RWPE2 (cell line): Measurements from ENCODE around the gene DSCAML1.

Experiments
- ATAC-seq: fragments of 200-7000 bp; cut with Tn5 transposase; 3 replicates; pipeline ENCODE4 v1.9.1; 2021; ENCODE audit warnings: low read depth
- DNase-seq: peaks from one replicate; pipeline ENCODE4 v3.0.0-alpha.2; 2020; ENCODE audit warnings: low spot score
- H3K27ac ChIP-seq: fragments of 450-650 bp; 2 replicates; pipeline ENCODE4 v1.5.1; 2017; ENCODE audit warnings: mild to moderate bottlenecking; ENCODE audit not compliant: poor library complexity, severe bottlenecking
- H3K27me3 ChIP-seq: fragments of 250-450 bp; sonication (Bioruptor Pico); 2 replicates; pipeline ENCODE4 v1.5.1; 2021; ENCODE audit warnings: mild to moderate bottlenecking, moderate library complexity; ENCODE audit not compliant: insufficient read depth, poor library complexity, severe bottlenecking
- H3K36me3 ChIP-seq: fragments of 250-450 bp; sonication (Bioruptor Pico); 2 replicates; pipeline ENCODE4 v1.5.1; 2020; ENCODE audit warnings: low read depth, mild to moderate bottlenecking, moderate library complexity
- H3K4me1 ChIP-seq: fragments of 250-450 bp; sonication (Bioruptor Pico); 2 replicates; pipeline ENCODE4 v1.5.1; 2021; ENCODE audit warnings: mild to moderate bottlenecking, moderate library complexity; ENCODE audit not compliant: insufficient read depth, poor library complexity, severe bottlenecking
- H3K4me3 ChIP-seq: fragments of 250-450 bp; sonication (Bioruptor Pico); 2 replicates; pipeline ENCODE4 v1.5.1; 2021; ENCODE audit warnings: mild to moderate bottlenecking, moderate library complexity; ENCODE audit not compliant: severe bottlenecking
- H3K9me3 ChIP-seq: fragments of 250-450 bp; sonication (Bioruptor Pico); 2 replicates; pipeline ENCODE4 v1.5.1; 2021; ENCODE audit warnings: mild to moderate bottlenecking, moderate library complexity; ENCODE audit not compliant: severe bottlenecking
- CTCF ChIP-seq: fragments of 450-650 bp; IDR thresholded peaks from one replicate; pipeline ENCODE4 v1.5.1; 2017; ENCODE audit warnings: mild to moderate bottlenecking, moderate library complexity; ENCODE audit not compliant: poor library complexity, severe bottlenecking

Gene DSCAML1

GRCh38 chr11:117770061-117770460 lies 27.0 kb downstream of the DSCAML1 start:
- Histone ChIP-seq H3K4me1 (no peaks in the 10 kb centered on the region), H3K9me3 (no peaks in the 10 kb centered on the region), H3K36me3 (no peaks in the 10 kb centered on the region), H3K4me3 (no peak overlapping the region), H3K27me3 (no peaks in the 10 kb centered on the region), H3K27ac (no peak overlapping the region)
- no peak for TF ChIP-seq CTCF
- DNase-seq: no peak
- no peak for ATAC-seq

DNA sequence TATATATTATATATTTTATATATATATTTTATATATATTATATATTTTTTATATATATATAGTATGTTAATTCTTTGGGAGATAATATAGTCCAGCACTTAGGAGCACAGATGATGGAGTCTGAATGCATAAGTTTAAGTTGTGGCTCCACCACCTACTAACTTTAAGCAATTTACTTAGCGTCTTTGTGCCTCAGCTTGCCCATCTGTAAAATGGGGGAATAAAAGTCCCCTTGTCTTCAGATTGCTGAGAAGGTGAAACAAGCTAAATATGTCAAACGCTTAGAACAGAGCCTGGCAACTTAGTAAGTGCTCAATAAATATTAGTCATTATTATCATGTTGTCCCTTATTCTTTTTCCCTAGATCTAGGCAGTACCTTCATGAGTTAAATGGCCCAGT lies 27.5 kb downstream of the DSCAML1 start:
- Histone ChIP-seq H3K9me3 (no peaks in the 10 kb centered on the region), H3K4me3 (no peak overlapping the region), H3K36me3 (no peaks in the 10 kb centered on the region), H3K27me3 (no peaks in the 10 kb centered on the region), H3K27ac (no peak overlapping the region), H3K4me1 (no peaks in the 10 kb centered on the region)
- DNase-seq: no peak
- ATAC-seq: no peak
- TF ChIP-seq CTCF: no peak

GRCh38 chr11:117768506-117768905 lies 28.5 kb downstream of the DSCAML1 start:
- H3K4me1 ChIP-seq: no peaks in the 10 kb centered on the region
- no peaks in the 10 kb centered on the region for H3K36me3 ChIP-seq
- ATAC-seq (no peak), DNase-seq (no peak)
- no peak overlapping the region for H3K4me3 ChIP-seq
- TF ChIP-seq CTCF: no peak
- H3K27ac ChIP-seq: no peak overlapping the region
- H3K27me3 ChIP-seq: no peaks in the 10 kb centered on the region
- no peaks in the 10 kb centered on the region for H3K9me3 ChIP-seq

GRCh38 chr11:117767071-117767470 lies 29.9 kb downstream of the DSCAML1 start:
- no peak overlapping the region for H3K27ac ChIP-seq
- H3K4me1 ChIP-seq: no peaks in the 10 kb centered on the region
- H3K4me3 ChIP-seq: no peak overlapping the region
- H3K27me3 ChIP-seq: no peaks in the 10 kb centered on the region
- H3K36me3 ChIP-seq: no peaks in the 10 kb centered on the region
- DNase-seq: no peak
- no peak for TF ChIP-seq CTCF
- H3K9me3 ChIP-seq: no peaks in the 10 kb centered on the region
- no peak for ATAC-seq

- ATAC-seq: no peak
- TF ChIP-seq CTCF: no peak
- no peak overlapping the region for H3K27ac ChIP-seq
Observed at GRCh38 chr11:117766576-117766975, 30.4 kb downstream of the DSCAML1 start.

More at GRCh38 chr11:117766576-117766975, 30.4 kb downstream of the DSCAML1 start:
- H3K4me3 ChIP-seq: no peak overlapping the region
- H3K36me3 ChIP-seq: no peaks in the 10 kb centered on the region
- H3K4me1 ChIP-seq: no peaks in the 10 kb centered on the region
- no peak for DNase-seq
- H3K9me3 ChIP-seq: no peaks in the 10 kb centered on the region
- H3K27me3 ChIP-seq: no peaks in the 10 kb centered on the region
